Endothelial cell of umbilical vein (primary cell): ENCODE measurements around the gene CEMP1. TPM values are rescaled to one million over a fixed set of nuclear protein-coding genes. Genes with fewer than 3 reads are reported as not detected.

Source experiments
- BruUV-seq: library from RNA; stranded (reverse); fragments of 400-500 nt; replicated peaks from 2 replicates; lab custom pipeline; 2021; lab: Mats Ljungman, UMichigan
- CTCF ChIA-PET: fragments of 300-600, 350-600 bp; sonication (Branson Sonifier 250); formaldehyde crosslinking; loops from one replicate; lab custom pipeline; 2021; ENCODE audit warnings: antibody characterized with exemption, inconsistent platforms; lab: Charles Lee
- POLR2A ChIA-PET: fragments of 300-600, 350-600 bp; sonication (Branson Sonifier 250); formaldehyde crosslinking; loops from one replicate; lab custom pipeline; 2021; ENCODE audit warnings: antibody characterized with exemption, inconsistent platforms; lab: Charles Lee
- DNase-seq: peaks from one replicate; pipeline ENCODE4 v3.0.0-alpha.2; 2011; ENCODE audit warnings: low read depth, low spot score
- FAIRE-seq: peaks from 2 replicates; lab custom pipeline; 2011; peaks lifted over from hg19 to GRCh38; lab: Jason Lieb, UNC
- H2AFZ ChIP-seq: 2 replicates; pipeline ENCODE4 v1.6.0; 2012; ENCODE audit warnings: low read depth, low read length, control low read depth, inconsistent platforms
- H3K27ac ChIP-seq: 2 replicates; pipeline ENCODE4 v1.5.1; 2011; ENCODE audit warnings: low read depth, mild to moderate bottlenecking, control low read depth, low read length, moderate library complexity; ENCODE audit not compliant: insufficient read depth
- H3K27me3 ChIP-seq, 2 experiments: 2 replicates each; pipeline versions ENCODE4 v1.6.0 to v1.6.1; 2011; ENCODE audit warnings: low read length in 2 of 2, mixed read lengths in 1 of 2; ENCODE audit not compliant: control insufficient read depth in 2 of 2, insufficient read depth in 2 of 2
- H3K36me3 ChIP-seq, 2 experiments: 2 replicates in 1 of 2; 3 replicates in 1 of 2; pipeline ENCODE4 v1.5.1; 2011; ENCODE audit warnings: low read length in 2 of 2, mild to moderate bottlenecking in 1 of 2, moderate library complexity in 1 of 2; ENCODE audit not compliant: control insufficient read depth in 2 of 2, insufficient read depth in 2 of 2; ENCODE audit errors: extremely low read depth in 1 of 2
- H3K4me1 ChIP-seq: 3 replicates; pipeline ENCODE4 v1.5.1; 2011; ENCODE audit warnings: mild to moderate bottlenecking, low read length; ENCODE audit not compliant: control insufficient read depth, insufficient read depth; ENCODE audit errors: extremely low read depth
- H3K4me2 ChIP-seq: 2 replicates; pipeline ENCODE4 v1.6.1; 2011; ENCODE audit warnings: low read length, control low read depth, mixed read lengths; ENCODE audit not compliant: insufficient read depth
- H3K4me3 ChIP-seq, 3 experiments: fragments of 200-600 bp in 1 of 3; sonication (generic), shearing (Covaris generic) in 1 of 3; replicated peaks in 1 of 3; 2 replicates each; pipeline ENCODE4 v1.5.1; 2011 to 2016; ENCODE audit warnings: control low read depth in 3 of 3, low read length in 3 of 3, mild to moderate bottlenecking in 2 of 3, inconsistent platforms in 1 of 3, low read depth in 1 of 3, moderate library complexity in 1 of 3; ENCODE audit not compliant: insufficient read depth in 1 of 3
- H3K79me2 ChIP-seq: 2 replicates; pipeline ENCODE4 v1.6.0; 2012; ENCODE audit warnings: low read length, inconsistent platforms; ENCODE audit not compliant: control insufficient read depth, insufficient read depth
- H3K9ac ChIP-seq: replicated peaks from 2 replicates; pipeline ENCODE3; 2011; ENCODE audit warnings: low read length, control low read depth; ENCODE audit not compliant: insufficient read depth; ENCODE audit errors: extremely low read depth
- H3K9me1 ChIP-seq: replicated peaks from 3 replicates; pipeline ENCODE4 v1.6.0; 2011; ENCODE audit warnings: mild to moderate bottlenecking, low read length; ENCODE audit not compliant: control insufficient read depth, insufficient read depth; ENCODE audit errors: extremely low read depth
- H3K9me3 ChIP-seq: replicated peaks from 2 replicates; pipeline ENCODE4 v1.5.1; 2012; ENCODE audit warnings: low read length, inconsistent platforms; ENCODE audit not compliant: control insufficient read depth, insufficient read depth
- H4K20me1 ChIP-seq: replicated peaks from 2 replicates; pipeline ENCODE3; 2011; ENCODE audit warnings: mild to moderate bottlenecking, low read length; ENCODE audit not compliant: control insufficient read depth, insufficient read depth; ENCODE audit errors: extremely low read depth
- CTCF ChIP-seq, 2 donors: IDR thresholded peaks; 1 replicate in 1 of 2; 2 replicates in 1 of 2; pipeline ENCODE4 v1.5.1; 2011; ENCODE audit warnings: low read length in 2 of 2, mild to moderate bottlenecking in 2 of 2, moderate library complexity in 2 of 2, control low read depth in 1 of 2, inconsistent platforms in 1 of 2, low read depth in 1 of 2; ENCODE audit not compliant: insufficient read depth in 1 of 2; ENCODE audit errors: extremely low read depth in 1 of 2
- EZH2 ChIP-seq: IDR thresholded peaks from 2 replicates; pipeline ENCODE4 v1.6.1; 2012; ENCODE audit warnings: borderline replicate concordance, low read depth, mild to moderate bottlenecking, moderate library complexity, low read length, inconsistent platforms; ENCODE audit not compliant: severe bottlenecking
- FOS ChIP-seq: IDR thresholded peaks from 2 replicates; pipeline ENCODE4 v1.6.1; 2011; ENCODE audit warnings: mild to moderate bottlenecking, low read length, moderate library complexity, borderline replicate concordance; ENCODE audit not compliant: insufficient read depth
- GATA2 ChIP-seq: IDR thresholded peaks from 2 replicates; pipeline ENCODE4 v1.7.0; 2011; ENCODE audit warnings: low read depth, mild to moderate bottlenecking, moderate library complexity, mixed read lengths, low read length; ENCODE audit not compliant: insufficient read length, insufficient read depth
- JUN ChIP-seq: IDR thresholded peaks from 2 replicates; pipeline ENCODE4 v1.6.1; 2011; ENCODE audit warnings: borderline replicate concordance, low read depth; ENCODE audit not compliant: insufficient read length, insufficient read depth
- MYC ChIP-seq: IDR thresholded peaks from one replicate; pipeline ENCODE4 v1.6.1; 2011; ENCODE audit warnings: mild to moderate bottlenecking, low read depth, low read length
- POLR2A ChIP-seq: IDR thresholded peaks from 2 replicates; pipeline ENCODE4 v1.6.1; 2012; ENCODE audit warnings: low read depth, mild to moderate bottlenecking, control low read depth, low read length
- POLR2AphosphoS5 ChIP-seq: IDR thresholded peaks from 2 replicates; pipeline ENCODE4 v1.6.1; 2012; ENCODE audit warnings: low read depth, mild to moderate bottlenecking, control low read depth, low read length, moderate library complexity; ENCODE audit not compliant: insufficient read depth
- dilution Hi-C: fragments of 300-500 bp; cut with MboI; formaldehyde crosslinking; loops from one replicate; pipeline ENCODE4 v1.15.0; 2019; ENCODE audit warnings: low sequenced_read_pairs; ENCODE audit not compliant: extremely low pct_ligation_motif_present
- intact Hi-C: fragments of 100-400 bp; cut with micrococcal nuclease; formaldehyde crosslinking; loops from one replicate; pipeline ENCODE4 v1.10.0; 2022
- polyA plus RNA-seq, 4 experiments: library from polyadenylated mRNA; depleted of rRNA in 3 of 4; stranded (reverse) in 3 of 4; unstranded in 1 of 4; fragments of >200 nt; gene quantifications; 2 replicates each; pipeline versions ENCODE4 v1.2.1 to v1.2.3, GENCODE V29; 2011 to 2012; ENCODE audit warnings: missing spikeins in 1 of 4
- total RNA-seq: library from RNA; stranded (reverse); gene quantifications from 2 replicates; pipeline ENCODE4 v1.2.3, GENCODE V29; 2021
- TF ChIP-seq, protein P1 (sequence below): IDR thresholded peaks from 2 replicates; pipeline ENCODE4 v1.6.1; 2011; ENCODE audit not compliant: insufficient read depth, insufficient read length

Gene CEMP1
- total and polyA plus RNA-seq, 2 donors (not counting 3 experiments of a cell fraction or from before 2014, with no cell fraction given) = not detected

- H3K9me3 ChIP-seq = no peaks in the 10 kb centered on the region
- peak overlapping the region; percentile 72 for H3K9ac ChIP-seq
- H3K27me3 ChIP-seq = no peaks in the 10 kb centered on the region
- no TSS peak for BruUV-seq
- H3K4me3 ChIP-seq = peak overlapping the region; percentile 48 to 59 (median 55)
- no peaks in the 10 kb centered on the region for H4K20me1 ChIP-seq
- FAIRE-seq (no peak), DNase-seq (no peak)
- intact Hi-C loops = no loop called here
- no peak overlapping the region for H3K27ac ChIP-seq
- no peaks in the 10 kb centered on the region for H3K9me1 ChIP-seq
- H3K36me3 ChIP-seq = peaks cover 7 to 15% of the 10 kb centered on the region in 2 experiments
- ChIA-PET CTCF (interaction anchor here (1.0 kb wide), 2 partner anchors 11 to 20 kb away, joined by 3 read pairs; no protein-coding TSS in a partner anchor), POLR2A (interaction anchor here (1.4 kb wide), 1 partner anchor 10 kb away, joined by 6 read pairs; the partner anchor contains the start of gene CEMP1)
- H2AFZ ChIP-seq = no peak overlapping the region
- TF ChIP-seq GATA2 (no peak), FOS (no peak), CTCF (IDR thresholded peaks at IDR 0.05; ENCODE audit: extremely low read depth in 1 of 2, insufficient read depth in 1 of 2, low read depth in 1 of 2, low read length in 2 of 2) (no peak), POLR2A (no peak), EZH2 (no peak), POLR2AphosphoS5 (no peak), JUN (no peak), MYC (no peak)
- TF ChIP-seq, protein P1, sequence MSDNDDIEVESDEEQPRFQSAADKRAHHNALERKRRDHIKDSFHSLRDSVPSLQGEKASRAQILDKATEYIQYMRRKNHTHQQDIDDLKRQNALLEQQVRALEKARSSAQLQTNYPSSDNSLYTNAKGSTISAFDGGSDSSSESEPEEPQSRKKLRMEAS = no peak
- H3K4me1 ChIP-seq = peaks cover 24% of the 10 kb centered on the region
- dilution Hi-C loops = no loop called here
- peak overlapping the region; percentile 71 for H3K4me2 ChIP-seq
- peaks cover 45% of the 10 kb centered on the region for H3K79me2 ChIP-seq
These were observed 10.2 kb downstream of the CEMP1 start for GRCh38 chr16:2520784-2521531.
